HCT116 (cell line): ENCODE measurements around the gene TMPO. TPM values are rescaled to one million over a fixed set of nuclear protein-coding genes. Genes with fewer than 3 reads are reported as not detected.

Experiments
- ATAC-seq: fragments of 200-7000 bp; cut with Tn5 transposase; 2 replicates; pipeline ENCODE4 v1.9.1; 2020; ENCODE audit warnings: mild to moderate bottlenecking, moderate library complexity
- BruUV-seq: library from RNA; stranded (reverse); fragments of 400-500 nt; replicated peaks from 2 replicates; lab custom pipeline; 2021; lab: Mats Ljungman, UMichigan
- CTCF ChIA-PET: fragments of 300-600 bp; sonication (Branson Sonifier 250); formaldehyde crosslinking; loops from one replicate; lab custom pipeline; 2021; ENCODE audit warnings: antibody characterized with exemption; lab: Charles Lee
- POLR2A ChIA-PET: fragments of 300-600, 350-600 bp; sonication (Branson Sonifier 250); formaldehyde crosslinking; loops from one replicate; lab custom pipeline; 2021; ENCODE audit warnings: antibody characterized with exemption; lab: Charles Lee
- RAD21 ChIA-PET, 2 experiments: fragments of 300-600 bp; sonication (Branson Sonifier 250); formaldehyde crosslinking; loops; one replicate each; lab custom pipeline; 2023; ENCODE audit warnings: low total read pairs in 2 of 2; ENCODE audit not compliant: uncharacterized antibody in 2 of 2, unreplicated experiment in 2 of 2, low non-redundant PET in 1 of 2; lab: Charles Lee
- DNase-seq: peaks from one replicate; pipeline ENCODE4 v3.0.0-alpha.2; 2010; ENCODE audit warnings: low read depth, low spot score
- H2AFZ ChIP-seq: fragments of 200-600 bp; shearing (Covaris generic), sonication (generic); 2 replicates; pipeline ENCODE4 v1.6.1; 2017; ENCODE audit warnings: low read depth, mixed run types, mixed read lengths, antibody characterized with exemption, low read length; ENCODE audit not compliant: poor library complexity, severe bottlenecking
- H3K27ac ChIP-seq: 2 replicates; pipeline ENCODE4 v1.5.1; 2012; ENCODE audit warnings: low read depth, low read length
- H3K27me3 ChIP-seq: fragments of 200-600 bp; sonication (generic); 2 replicates; pipeline ENCODE4 v1.6.1; 2016; ENCODE audit warnings: mixed run types, low read length, mixed read lengths; ENCODE audit not compliant: insufficient read depth
- H3K36me3 ChIP-seq, 2 experiments: fragments of 200-500 bp in 1 of 2; fragments of 200-600 bp in 1 of 2; sonication (Bioruptor generic) in 1 of 2; sonication (generic) in 1 of 2; 2 replicates each; pipeline versions ENCODE4 v1.5.1 to v1.6.1; 2014 to 2016; ENCODE audit warnings: low read length in 2 of 2, inconsistent platforms in 1 of 2, mixed read lengths in 1 of 2, mixed run types in 1 of 2; ENCODE audit not compliant: insufficient read depth in 2 of 2, control insufficient read depth in 1 of 2
- H3K4me1 ChIP-seq, 2 experiments: fragments of 200-600 bp in 1 of 2; sonication (generic) in 1 of 2; 2 replicates each; pipeline versions ENCODE4 v1.5.1 to v1.6.1; 2012 to 2017; ENCODE audit warnings: low read length in 2 of 2, inconsistent platforms in 1 of 2, mild to moderate bottlenecking in 1 of 2, mixed read lengths in 1 of 2, mixed run types in 1 of 2, moderate library complexity in 1 of 2; ENCODE audit not compliant: insufficient read depth in 2 of 2, control insufficient read depth in 1 of 2
- H3K4me2 ChIP-seq: fragments of 200-600 bp; sonication (generic); 2 replicates; pipeline ENCODE4 v1.6.1; 2017; ENCODE audit warnings: mixed run types, low read length, mixed read lengths
- H3K4me3 ChIP-seq, 2 experiments: fragments of 200-600 bp in 1 of 2; sonication (generic) in 1 of 2; replicated peaks in 1 of 2; 2 replicates each; pipeline ENCODE4 v1.5.1; 2011 to 2016; ENCODE audit warnings: low read length in 2 of 2, control low read depth in 1 of 2, low read depth in 1 of 2, mild to moderate bottlenecking in 1 of 2, mixed read lengths in 1 of 2, mixed run types in 1 of 2
- H3K79me2 ChIP-seq: fragments of 200-600 bp; sonication (generic); 2 replicates; pipeline ENCODE4 v1.6.1; 2017; ENCODE audit warnings: mild to moderate bottlenecking, mixed run types, low read length, moderate library complexity, mixed read lengths; ENCODE audit not compliant: insufficient read depth
- H3K9ac ChIP-seq: fragments of 200-600 bp; sonication (generic); 2 replicates; pipeline ENCODE4 v1.6.1; 2016; ENCODE audit warnings: low read length, mixed read lengths
- H3K9me2 ChIP-seq: fragments of 200-600 bp; sonication (generic), shearing (Covaris generic); 2 replicates; pipeline ENCODE4 v1.6.1; 2017; ENCODE audit warnings: mixed run types, mild to moderate bottlenecking, moderate library complexity; ENCODE audit not compliant: insufficient read depth
- H3K9me3 ChIP-seq, 2 experiments: fragments of 200-500 bp in 1 of 2; fragments of 200-600 bp in 1 of 2; sonication (Bioruptor generic) in 1 of 2; sonication (generic) in 1 of 2; 2 replicates each; pipeline ENCODE4 v1.6.1; 2014 to 2017; ENCODE audit warnings: low read length in 2 of 2, mixed read lengths in 2 of 2, inconsistent platforms in 1 of 2, low read depth in 1 of 2, mild to moderate bottlenecking in 1 of 2, mixed run types in 1 of 2, moderate library complexity in 1 of 2; ENCODE audit not compliant: control insufficient read depth in 1 of 2, insufficient read depth in 1 of 2
- H4K20me1 ChIP-seq: fragments of 200-600 bp; sonication (generic), shearing (Covaris generic); 2 replicates; pipeline ENCODE4 v1.6.1; 2017; ENCODE audit warnings: mixed run types, mild to moderate bottlenecking, moderate library complexity; ENCODE audit not compliant: insufficient read depth
- CBX3 ChIP-seq: IDR thresholded peaks from 2 replicates; pipeline ENCODE4 v1.6.1; 2012; ENCODE audit warnings: low read depth
- EGR1 ChIP-seq: IDR thresholded peaks from 2 replicates; pipeline ENCODE4 v1.6.1; 2012; ENCODE audit warnings: low read depth
- ELF1 ChIP-seq: IDR thresholded peaks from 2 replicates; pipeline ENCODE4 v1.6.1; 2012; ENCODE audit warnings: low read depth, borderline replicate concordance
- YY1 ChIP-seq: IDR thresholded peaks from 2 replicates; pipeline ENCODE4 v1.6.1; 2011; ENCODE audit warnings: low read length, low read depth, moderate library complexity, mild to moderate bottlenecking; ENCODE audit not compliant: insufficient replicate concordance; ENCODE audit errors: extremely low read depth
- intact Hi-C: fragments of 100-400 bp; cut with micrococcal nuclease; formaldehyde crosslinking; loops from 2 replicates; pipeline ENCODE4 v1.10.0; 2022
- total RNA-seq: library from RNA; stranded (reverse); gene quantifications from one replicate; pipeline ENCODE4 v1.2.1, GENCODE V29; 2021; ENCODE audit not compliant: unreplicated experiment
- TF ChIP-seq, protein P1 (sequence below): IDR thresholded peaks from 2 replicates; pipeline ENCODE4 v1.6.1; 2011; ENCODE audit warnings: mild to moderate bottlenecking, low read length, moderate library complexity; ENCODE audit not compliant: insufficient replicate concordance; ENCODE audit errors: extremely low read depth

The TMPO gene
- total RNA-seq, 1 experiment from 2014 or later = 207 TPM

DNA sequence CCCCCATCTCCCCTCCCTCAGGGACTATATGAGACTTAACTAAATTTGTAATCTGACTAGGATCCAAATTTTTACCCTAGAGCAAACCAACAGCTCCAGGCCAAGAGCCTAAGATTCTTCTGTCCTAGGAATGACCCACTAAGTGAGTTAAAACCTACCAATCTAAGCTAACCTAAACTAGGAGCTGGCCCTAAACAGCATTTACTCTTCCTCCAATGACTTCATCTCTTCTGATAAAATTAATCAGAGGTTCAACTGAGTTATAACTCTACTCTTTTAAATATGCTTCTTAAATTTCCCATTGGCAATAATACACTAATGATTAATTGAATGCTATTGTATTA is 39.9 kb upstream of the TMPO start (continued):
- TF ChIP-seq YY1 (no peak), EGR1 (no peak)

DNA sequence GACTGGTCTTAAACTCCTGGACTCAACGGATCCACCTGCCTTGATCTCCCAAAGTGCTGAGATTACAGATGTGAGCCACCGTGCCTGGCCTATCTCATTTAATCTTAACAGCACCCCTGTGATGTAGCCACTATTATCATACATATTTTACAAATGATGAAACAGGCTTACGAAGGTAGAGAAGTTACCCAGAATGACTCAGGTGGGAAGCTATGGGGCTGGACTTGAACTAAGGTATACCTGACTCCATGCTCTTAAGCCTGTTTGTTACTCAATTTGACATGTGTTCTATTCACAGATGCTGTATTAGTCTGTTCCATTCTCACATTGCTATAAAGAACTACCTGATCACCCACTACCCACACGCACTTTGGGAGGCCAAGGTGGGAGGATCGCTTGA is 36.8 kb upstream of the TMPO start:
- no peaks in the 10 kb centered on the region for H3K27me3 ChIP-seq
- TF ChIP-seq, protein P1, sequence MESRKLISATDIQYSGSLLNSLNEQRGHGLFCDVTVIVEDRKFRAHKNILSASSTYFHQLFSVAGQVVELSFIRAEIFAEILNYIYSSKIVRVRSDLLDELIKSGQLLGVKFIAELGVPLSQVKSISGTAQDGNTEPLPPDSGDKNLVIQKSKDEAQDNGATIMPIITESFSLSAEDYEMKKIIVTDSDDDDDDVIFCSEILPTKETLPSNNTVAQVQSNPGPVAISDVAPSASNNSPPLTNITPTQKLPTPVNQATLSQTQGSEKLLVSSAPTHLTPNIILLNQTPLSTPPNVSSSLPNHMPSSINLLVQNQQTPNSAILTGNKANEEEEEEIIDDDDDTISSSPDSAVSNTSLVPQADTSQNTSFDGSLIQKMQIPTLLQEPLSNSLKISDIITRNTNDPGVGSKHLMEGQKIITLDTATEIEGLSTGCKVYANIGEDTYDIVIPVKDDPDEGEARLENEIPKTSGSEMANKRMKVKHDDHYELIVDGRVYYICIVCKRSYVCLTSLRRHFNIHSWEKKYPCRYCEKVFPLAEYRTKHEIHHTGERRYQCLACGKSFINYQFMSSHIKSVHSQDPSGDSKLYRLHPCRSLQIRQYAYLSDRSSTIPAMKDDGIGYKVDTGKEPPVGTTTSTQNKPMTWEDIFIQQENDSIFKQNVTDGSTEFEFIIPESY = no peak
- no peak for TF ChIP-seq ELF1
- TF ChIP-seq CBX3 = no peak
- TF ChIP-seq EGR1 = no peak

More for the DNA sequence above, 36.8 kb upstream of the TMPO start:
- ChIA-PET POLR2A (no interaction called here), RAD21 (no interaction called here), CTCF (no interaction called here)
- ATAC-seq (no peak), DNase-seq (no peak)
- H2AFZ ChIP-seq = no peak overlapping the region
- no peak overlapping the region for H3K4me3 ChIP-seq
- no peak overlapping the region for H3K9ac ChIP-seq
- H3K79me2 ChIP-seq = no peaks in the 10 kb centered on the region
- H3K36me3 ChIP-seq = no peaks in the 10 kb centered on the region
- peaks cover 9 to 18% of the 10 kb centered on the region in 2 experiments for H3K4me1 ChIP-seq
- no peak overlapping the region for H3K27ac ChIP-seq
- H3K9me2 ChIP-seq = no peaks in the 10 kb centered on the region
- H3K9me3 ChIP-seq = no peaks in the 10 kb centered on the region
- intact Hi-C loops = no loop called here
- no peaks in the 10 kb centered on the region for H4K20me1 ChIP-seq
- H3K4me2 ChIP-seq = no peak overlapping the region
- BruUV-seq = no TSS peak
